Measurements from ENCODE around the gene TAS1R3.

GRCh38 chr1:1356166-1356795, 25.2 kb downstream of the TAS1R3 start:
- TF ChIP-seq, protein P1, sequence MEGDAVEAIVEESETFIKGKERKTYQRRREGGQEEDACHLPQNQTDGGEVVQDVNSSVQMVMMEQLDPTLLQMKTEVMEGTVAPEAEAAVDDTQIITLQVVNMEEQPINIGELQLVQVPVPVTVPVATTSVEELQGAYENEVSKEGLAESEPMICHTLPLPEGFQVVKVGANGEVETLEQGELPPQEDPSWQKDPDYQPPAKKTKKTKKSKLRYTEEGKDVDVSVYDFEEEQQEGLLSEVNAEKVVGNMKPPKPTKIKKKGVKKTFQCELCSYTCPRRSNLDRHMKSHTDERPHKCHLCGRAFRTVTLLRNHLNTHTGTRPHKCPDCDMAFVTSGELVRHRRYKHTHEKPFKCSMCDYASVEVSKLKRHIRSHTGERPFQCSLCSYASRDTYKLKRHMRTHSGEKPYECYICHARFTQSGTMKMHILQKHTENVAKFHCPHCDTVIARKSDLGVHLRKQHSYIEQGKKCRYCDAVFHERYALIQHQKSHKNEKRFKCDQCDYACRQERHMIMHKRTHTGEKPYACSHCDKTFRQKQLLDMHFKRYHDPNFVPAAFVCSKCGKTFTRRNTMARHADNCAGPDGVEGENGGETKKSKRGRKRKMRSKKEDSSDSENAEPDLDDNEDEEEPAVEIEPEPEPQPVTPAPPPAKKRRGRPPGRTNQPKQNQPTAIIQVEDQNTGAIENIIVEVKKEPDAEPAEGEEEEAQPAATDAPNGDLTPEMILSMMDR (IDR thresholded peaks at IDR 0.05; ENCODE audit: low read depth, low read length, poor library complexity, severe bottlenecking) = no peak
- no peak for TF ChIP-seq EZH2phosphoT487 (IDR thresholded peaks at IDR 0.05; ENCODE audit: borderline replicate concordance, low read length)

Measured in DOHH2 (cell line).